ENCODE data around the gene RHOF.

RHOF gene

GRCh38 chr12:121828306-121828705, 34.8 kb upstream of the RHOF start:
- TF ChIP-seq CTCF (IDR thresholded peaks at IDR 0.05; ENCODE audit: insufficient read depth, low read length, poor library complexity, severe bottlenecking): no peak
- Histone ChIP-seq H3K4me3 (replicated peaks; ENCODE audit: low read depth, low read length) (no peak overlapping the region), H3K36me3 (ENCODE audit: control insufficient read depth, insufficient read depth, low read length) (peaks cover 36% of the 10 kb centered on the region), H3K27me3 (replicated peaks; ENCODE audit: control insufficient read depth, insufficient read depth, low read length) (no peaks in the 10 kb centered on the region)
- no peak for DNase-seq (ENCODE audit: extremely low read depth, insufficient read length)

DNA sequence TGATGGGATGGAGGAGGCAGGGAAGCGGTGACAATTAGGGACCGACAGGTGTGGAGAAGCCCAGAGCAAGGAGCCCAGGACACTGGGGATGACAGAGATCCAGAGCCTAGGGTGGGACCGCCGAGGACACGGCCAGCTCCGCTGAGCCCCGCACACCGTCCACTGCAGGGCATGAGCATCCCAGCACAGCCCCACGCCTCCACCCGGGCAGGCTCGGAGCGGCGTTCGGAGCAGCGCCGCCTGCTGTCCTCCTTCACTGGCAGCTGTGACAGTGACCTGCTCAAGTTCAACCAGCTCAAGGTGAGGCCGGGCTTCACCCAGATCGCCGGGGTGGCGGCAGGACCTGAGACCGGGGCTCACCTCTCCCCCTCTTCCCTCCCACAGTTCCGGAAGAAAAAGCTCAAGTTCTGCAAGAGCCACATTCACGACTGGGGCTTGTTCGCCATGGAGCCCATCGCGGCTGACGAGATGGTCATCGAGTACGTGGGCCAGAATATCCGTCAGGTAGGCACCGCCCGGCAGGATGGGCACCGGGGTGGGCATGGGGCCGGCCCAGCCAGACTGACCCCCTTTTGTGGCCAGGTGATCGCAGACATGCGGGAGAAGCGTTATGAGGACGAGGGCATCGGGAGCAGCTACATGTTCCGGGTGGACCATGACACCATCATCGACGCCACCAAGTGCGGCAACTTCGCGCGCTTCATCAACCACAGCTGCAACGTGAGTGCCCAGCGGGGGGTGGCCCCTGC, 34.0 kb upstream of the RHOF start:
- no peak for TF ChIP-seq CTCF (IDR thresholded peaks at IDR 0.05; ENCODE audit: insufficient read depth, low read length, poor library complexity, severe bottlenecking)
- no peak overlapping the region for H3K4me3 ChIP-seq (replicated peaks; ENCODE audit: low read depth, low read length)
- H3K27me3 ChIP-seq (replicated peaks; ENCODE audit: control insufficient read depth, insufficient read depth, low read length): no peaks in the 10 kb centered on the region
- DNase-seq (ENCODE audit: extremely low read depth, insufficient read length): no peak
- peaks cover 39% of the 10 kb centered on the region for H3K36me3 ChIP-seq (ENCODE audit: control insufficient read depth, insufficient read depth, low read length)

DNA sequence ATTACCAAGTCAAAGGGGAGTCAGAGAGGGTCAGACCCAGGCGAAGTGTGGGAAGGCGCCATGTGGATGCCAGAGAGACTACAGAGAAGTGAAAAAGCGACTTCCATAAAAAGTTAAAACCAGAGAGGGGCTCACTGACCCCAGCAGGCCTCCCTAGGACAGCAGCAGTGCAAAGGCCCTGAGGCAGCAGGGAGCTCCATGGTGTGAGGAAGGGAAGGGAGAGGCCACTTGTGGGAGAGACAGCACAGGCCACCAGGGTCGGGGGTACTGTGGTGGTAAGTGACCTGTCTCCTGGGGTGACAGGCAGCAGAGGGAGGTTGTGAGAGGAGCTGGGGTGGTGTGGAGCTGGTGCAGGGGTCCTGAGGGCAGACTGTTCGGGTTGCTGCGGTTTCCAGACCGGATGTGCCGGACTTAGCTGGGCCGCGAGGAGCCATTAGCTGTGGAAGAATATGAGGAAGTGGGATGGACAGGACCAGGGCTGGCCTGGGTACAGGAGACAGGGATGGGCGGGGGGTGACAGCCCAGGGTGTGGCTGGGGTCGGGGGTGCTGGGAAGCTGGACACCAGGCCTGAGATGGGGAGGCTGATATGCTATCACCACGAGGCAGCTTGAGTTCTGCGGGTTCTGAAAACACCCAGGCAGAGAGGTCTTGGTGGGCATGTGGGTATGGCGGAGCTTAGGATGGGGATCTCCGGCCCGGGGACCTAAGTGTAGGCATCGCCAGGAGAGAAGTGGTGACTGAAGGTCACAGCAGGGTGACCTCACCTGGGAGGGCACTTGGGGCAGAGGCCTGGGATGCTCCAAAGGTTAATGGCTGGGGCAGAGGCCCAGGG, 33.0 kb upstream of the RHOF start:
- no peak for TF ChIP-seq CTCF (IDR thresholded peaks at IDR 0.05; ENCODE audit: insufficient read depth, low read length, poor library complexity, severe bottlenecking)
- no peak for DNase-seq (ENCODE audit: extremely low read depth, insufficient read length)
- peaks cover 43% of the 10 kb centered on the region for H3K36me3 ChIP-seq (ENCODE audit: control insufficient read depth, insufficient read depth, low read length)
- no peak overlapping the region for H3K4me3 ChIP-seq (replicated peaks; ENCODE audit: low read depth, low read length)
- no peaks in the 10 kb centered on the region for H3K27me3 ChIP-seq (replicated peaks; ENCODE audit: control insufficient read depth, insufficient read depth, low read length)

DNA sequence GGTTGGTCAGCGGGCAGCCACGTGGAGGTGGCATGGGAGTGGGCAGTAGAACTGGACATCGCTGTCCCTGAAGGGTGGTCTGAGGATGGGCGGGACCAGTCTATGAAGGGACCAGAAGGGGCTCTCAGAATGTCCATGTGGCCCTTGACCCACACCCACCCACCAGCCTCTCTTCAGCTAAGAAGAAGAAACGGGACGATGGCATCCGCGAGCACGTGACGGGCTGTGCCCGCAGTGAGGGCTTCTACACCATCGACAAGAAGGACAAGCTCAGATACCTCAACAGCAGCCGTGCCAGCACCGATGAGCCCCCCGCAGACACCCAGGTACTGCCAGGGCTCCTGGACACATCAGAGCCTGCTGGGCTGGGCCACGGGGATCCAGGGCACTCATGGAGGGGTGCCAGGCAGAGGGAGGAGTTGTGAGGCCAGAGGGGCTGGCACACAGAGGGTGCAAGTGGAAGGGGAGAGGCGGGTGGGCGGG, 31.6 kb upstream of the RHOF start:
- H3K4me3 ChIP-seq (replicated peaks; ENCODE audit: low read depth, low read length): no peak overlapping the region
- DNase-seq (ENCODE audit: extremely low read depth, insufficient read length): no peak
- TF ChIP-seq CTCF (IDR thresholded peaks at IDR 0.05; ENCODE audit: insufficient read depth, low read length, poor library complexity, severe bottlenecking): no peak
- H3K27me3 ChIP-seq (replicated peaks; ENCODE audit: control insufficient read depth, insufficient read depth, low read length): no peaks in the 10 kb centered on the region
- H3K36me3 ChIP-seq (ENCODE audit: control insufficient read depth, insufficient read depth, low read length): peaks cover 38% of the 10 kb centered on the region

GRCh38 chr12:121823727-121824115, 30.2 kb upstream of the RHOF start:
- DNase-seq (ENCODE audit: extremely low read depth, insufficient read length): no peak
- H3K36me3 ChIP-seq (ENCODE audit: control insufficient read depth, insufficient read depth, low read length): peaks cover 33% of the 10 kb centered on the region
- TF ChIP-seq CTCF (IDR thresholded peaks at IDR 0.05; ENCODE audit: insufficient read depth, low read length, poor library complexity, severe bottlenecking): no peak
- no peak overlapping the region for H3K4me3 ChIP-seq (replicated peaks; ENCODE audit: low read depth, low read length)
- H3K27me3 ChIP-seq (replicated peaks; ENCODE audit: control insufficient read depth, insufficient read depth, low read length): no peaks in the 10 kb centered on the region
